Stimulated activated CD4-positive, alpha-beta T cell treated with anti-CD3 and anti-CD28 coated beads, Interleukin-15, amount 100 ng/mL, for 48 hours (primary cell): ENCODE results near the gene PER3.

ENCODE experiments used
- DNase-seq, 2 donors: peaks; one replicate each; pipeline ENCODE4 v3.0.0-alpha.2; 2020; ENCODE audit warnings: low read depth in 2 of 2

Gene PER3

DNA sequence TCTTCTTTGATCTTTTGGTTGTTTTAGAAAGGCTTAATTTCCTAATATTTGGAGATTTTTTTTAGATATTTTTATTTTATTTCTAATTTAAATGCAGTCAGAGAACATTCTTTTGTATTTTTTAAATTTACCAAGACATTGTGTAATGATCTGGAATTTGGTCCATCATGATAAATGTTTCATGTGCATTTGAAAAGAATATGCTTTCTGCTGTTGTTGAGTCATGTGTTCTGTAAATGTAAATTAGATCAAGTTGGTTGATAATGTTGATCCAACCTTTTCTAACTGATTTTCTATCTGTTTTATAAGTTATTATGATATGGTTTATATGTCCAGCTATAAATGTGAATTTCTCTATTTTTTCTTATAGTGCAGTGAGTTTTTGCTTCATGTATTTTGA is 48.9 kb downstream of the PER3 start:
- DNase-seq = no peak

- no peak for DNase-seq
Observed at GRCh38 chr1:7838714-7839113, 54.6 kb downstream of the PER3 start.

DNA sequence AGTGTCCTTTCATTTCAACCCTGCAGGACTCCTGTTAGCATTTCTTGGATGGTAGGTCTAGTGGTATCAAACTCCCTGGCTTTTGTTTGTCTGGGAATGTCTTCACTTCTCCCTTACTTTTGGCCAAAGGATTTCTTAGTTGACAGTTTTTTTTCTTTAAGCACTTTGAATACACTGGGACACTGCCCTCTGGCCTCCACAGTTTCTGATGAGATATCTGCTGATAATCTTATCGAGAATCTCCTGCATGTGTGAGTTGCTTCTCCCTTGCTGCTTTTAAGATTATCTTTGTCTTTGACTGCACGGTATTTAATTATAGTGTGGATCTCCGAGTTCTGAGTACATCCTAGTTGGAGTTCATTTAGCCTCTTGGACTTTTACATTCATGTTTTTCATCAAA is 55.4 kb downstream of the PER3 start:
- no peak for DNase-seq

GRCh38 chr1:7842517-7842916 is 58.4 kb downstream of the PER3 start:
- DNase-seq = no peak

DNA sequence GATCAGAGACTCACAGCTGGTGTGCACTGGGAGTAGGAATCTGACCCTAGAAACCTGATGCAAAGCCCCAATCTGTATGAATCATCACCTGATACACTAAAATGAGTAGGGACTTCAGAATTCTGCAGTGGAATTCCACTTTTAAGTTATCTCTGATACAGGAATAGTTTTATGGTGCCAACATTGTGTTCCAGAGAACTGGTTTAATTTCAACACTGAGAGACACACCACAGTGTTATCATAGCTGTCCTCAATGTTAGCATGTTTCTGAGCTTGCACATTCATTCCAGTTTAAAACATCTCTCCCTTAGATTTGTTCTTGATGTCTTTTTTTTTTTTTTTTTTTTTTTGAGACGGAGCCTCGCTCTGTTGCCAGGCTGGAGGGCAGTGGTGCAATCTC is 61.7 kb downstream of the PER3 start:
- no peak for DNase-seq

GRCh38 chr1:7846656-7847055 is 62.6 kb downstream of the PER3 start:
- no peak for DNase-seq

- DNase-seq = no peak
Observed at GRCh38 chr1:7847599-7847998, 63.5 kb downstream of the PER3 start.

DNA sequence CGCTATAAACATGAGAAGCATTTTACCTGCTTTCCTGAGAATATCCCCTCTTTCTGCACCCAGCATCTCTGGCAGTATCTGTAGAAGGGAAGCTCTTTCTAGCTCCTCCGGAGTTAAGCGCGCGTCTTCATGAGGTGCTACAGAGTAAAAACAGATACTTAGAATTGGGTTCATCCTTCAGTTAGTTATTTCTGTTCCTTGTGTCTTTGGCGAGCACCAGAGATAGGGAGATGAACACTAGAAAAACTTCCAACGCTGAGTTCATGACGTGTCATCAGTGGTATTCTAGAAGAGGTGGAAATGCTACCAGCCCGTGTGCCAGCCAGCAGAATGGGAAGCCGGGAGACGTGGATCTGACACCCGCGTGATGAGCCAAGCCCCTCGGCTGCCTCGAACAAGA is 66.7 kb downstream of the PER3 start:
- no peak for DNase-seq

DNA sequence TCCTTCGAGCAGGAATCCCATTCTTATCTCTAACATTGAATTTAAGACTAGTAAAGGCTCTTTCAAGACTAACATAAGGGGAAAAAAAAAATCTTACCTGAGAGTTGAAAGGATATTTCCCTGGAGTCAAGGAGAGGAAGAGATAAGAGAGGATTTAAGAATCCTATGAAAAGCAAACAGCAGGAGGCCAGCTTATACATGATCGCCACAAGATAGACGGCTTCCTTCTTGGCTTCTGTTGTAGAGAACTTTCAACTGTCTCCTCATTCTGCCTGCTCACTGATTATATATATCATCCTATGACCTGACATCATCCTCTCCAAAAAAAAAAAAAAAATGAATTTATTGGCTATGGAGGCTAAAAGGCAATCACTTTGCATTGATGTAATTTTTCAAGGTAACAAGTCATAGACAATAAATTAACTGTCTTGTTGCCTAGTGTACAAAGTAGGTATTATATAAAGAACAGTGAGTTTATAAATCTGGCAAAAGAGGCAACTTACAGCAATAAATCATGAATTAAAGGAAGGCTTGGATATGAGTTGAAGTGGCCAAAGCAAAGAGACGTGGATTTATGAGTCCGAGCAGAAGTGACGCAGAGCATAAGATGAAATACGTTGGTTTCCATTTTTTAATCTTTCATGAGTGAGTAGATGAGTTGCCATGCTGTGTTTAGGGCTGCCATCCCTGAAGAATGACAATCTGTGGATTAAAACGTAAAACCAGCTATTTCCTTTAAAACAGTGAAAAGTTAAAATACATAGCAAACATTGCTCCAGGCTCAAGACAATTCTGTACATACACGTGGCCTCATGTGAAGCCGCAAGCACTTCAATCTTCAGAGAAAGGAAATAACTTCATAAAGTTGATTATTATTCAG is 69.0 kb downstream of the PER3 start, which contains the start of gene UTS2:
Gene UTS2, minus strand, starts transcription at position 262 of the 880 bp plus-strand sequence. Its CDS starts 62 bp downstream, at position 200.
- no peak for DNase-seq

DNA sequence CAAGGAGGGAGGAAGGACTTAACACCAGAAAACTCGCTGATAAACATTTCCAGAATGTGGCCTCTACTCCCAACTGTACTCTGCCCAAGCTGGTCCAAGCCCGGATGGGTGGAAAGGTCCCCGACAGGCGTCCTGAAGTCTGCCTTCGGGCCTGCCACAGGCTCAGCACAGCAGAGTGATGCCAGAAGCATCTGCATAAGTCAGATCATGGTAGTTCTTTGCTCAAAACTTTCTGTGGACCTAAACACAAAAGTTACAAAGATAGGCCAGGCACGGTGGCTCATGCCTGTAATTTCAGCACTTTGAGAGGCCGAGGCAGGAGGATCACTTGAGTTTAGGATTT is 69.6 kb downstream of the PER3 start:
- DNase-seq = no peak

- no peak for DNase-seq
Observed at GRCh38 chr1:7856345-7856744, 72.3 kb downstream of the PER3 start.

DNA sequence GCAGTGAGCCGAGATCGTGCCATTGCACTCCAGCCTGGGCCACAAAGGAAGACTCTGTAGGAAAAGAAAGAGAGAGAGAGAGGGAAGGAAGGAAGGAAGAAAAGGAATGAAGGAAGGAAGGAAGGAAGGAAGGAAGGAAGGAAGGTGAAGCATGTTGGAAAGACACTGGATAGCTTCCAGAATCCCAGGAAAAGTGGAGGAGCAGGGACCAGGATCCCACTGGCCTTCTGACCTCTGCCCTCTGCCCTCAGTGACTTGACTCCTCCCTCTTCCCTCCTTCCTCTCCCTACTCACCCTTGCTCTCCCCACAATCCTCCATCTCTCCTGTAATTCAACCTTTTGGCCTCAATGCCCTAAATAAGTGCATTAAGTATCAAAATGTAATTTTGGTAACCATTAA is 72.9 kb downstream of the PER3 start:
- no peak for DNase-seq

GRCh38 chr1:7857985-7858384 is 73.9 kb downstream of the PER3 start:
- DNase-seq = no peak

DNA sequence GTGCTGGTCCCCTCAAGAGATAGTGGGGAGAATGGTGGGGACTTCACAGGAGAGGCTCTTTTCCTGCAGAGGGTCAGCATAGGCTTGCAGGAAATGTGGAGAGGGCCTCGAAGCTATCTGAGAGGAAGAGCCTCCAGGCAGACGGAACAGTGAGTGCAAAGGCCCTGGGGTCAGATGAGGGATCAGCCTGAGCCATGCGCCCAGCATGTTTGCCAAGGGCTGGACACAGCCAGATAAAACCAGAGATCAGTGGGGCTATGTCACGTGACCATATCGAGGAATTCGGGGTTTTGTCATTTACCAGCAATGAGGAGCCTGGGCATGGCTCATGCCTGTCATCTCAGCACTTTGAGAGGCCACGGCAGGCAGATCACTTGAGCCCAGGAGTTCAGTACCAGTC is 75.3 kb downstream of the PER3 start:
- no peak for DNase-seq

- DNase-seq = no peak
Observed at GRCh38 chr1:7860130-7860529, 76.0 kb downstream of the PER3 start.

GRCh38 chr1:7861452-7861851 is 77.4 kb downstream of the PER3 start:
- no peak for DNase-seq

- DNase-seq = no peak
Observed at GRCh38 chr1:7862211-7863060, 78.3 kb downstream of the PER3 start.

DNA sequence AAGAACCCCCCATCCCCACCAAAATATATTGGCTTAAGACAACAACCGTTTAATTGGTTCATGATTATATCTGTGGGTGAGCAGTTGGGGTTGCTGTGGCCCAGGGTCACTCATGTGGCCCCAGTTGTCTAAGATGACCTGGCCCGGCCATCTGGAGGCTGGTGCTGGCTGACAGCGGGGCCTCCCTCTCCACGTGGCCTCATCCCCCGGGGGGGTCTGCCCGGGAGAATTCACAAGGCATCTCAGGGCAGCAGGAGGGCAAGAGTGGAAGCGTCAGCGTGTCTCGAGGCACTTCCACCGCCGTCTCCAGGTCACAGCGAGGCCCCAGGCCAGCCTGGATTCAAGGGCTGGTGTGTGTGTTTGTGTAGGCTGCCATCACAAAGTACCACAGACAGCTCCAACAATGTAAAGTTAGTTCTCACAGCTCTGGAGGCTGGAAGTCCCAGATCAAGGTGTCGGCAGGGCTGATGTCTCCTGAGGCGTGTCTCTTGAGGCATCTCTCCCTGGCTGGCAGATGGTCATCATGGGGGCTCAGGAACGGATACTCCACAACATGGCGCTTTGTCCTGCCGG is 79.8 kb downstream of the PER3 start:
- no peak for DNase-seq

DNA sequence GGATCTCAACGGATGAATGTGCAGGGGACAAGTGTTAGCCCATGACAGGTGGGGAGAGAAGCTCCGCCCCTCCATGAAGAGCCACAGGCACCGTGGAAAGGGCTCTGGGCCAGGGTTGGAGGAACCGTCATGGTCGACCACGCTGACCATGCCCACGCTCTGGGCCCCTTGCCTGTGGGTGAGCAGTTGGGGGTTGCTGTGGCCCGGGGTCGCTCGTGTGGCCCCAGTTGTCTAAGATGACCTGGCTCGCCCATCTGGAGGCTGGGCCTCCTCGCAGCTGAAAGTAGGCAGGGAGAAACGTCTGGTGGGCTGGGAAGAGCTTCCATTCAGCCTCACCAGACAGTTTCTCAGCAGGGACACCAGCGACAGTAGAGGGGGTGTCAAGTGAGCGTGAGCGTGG is 81.9 kb downstream of the PER3 start:
- DNase-seq = no peak

- DNase-seq = no peak
Observed at GRCh38 chr1:7868070-7868780, 84.1 kb downstream of the PER3 start.

DNA sequence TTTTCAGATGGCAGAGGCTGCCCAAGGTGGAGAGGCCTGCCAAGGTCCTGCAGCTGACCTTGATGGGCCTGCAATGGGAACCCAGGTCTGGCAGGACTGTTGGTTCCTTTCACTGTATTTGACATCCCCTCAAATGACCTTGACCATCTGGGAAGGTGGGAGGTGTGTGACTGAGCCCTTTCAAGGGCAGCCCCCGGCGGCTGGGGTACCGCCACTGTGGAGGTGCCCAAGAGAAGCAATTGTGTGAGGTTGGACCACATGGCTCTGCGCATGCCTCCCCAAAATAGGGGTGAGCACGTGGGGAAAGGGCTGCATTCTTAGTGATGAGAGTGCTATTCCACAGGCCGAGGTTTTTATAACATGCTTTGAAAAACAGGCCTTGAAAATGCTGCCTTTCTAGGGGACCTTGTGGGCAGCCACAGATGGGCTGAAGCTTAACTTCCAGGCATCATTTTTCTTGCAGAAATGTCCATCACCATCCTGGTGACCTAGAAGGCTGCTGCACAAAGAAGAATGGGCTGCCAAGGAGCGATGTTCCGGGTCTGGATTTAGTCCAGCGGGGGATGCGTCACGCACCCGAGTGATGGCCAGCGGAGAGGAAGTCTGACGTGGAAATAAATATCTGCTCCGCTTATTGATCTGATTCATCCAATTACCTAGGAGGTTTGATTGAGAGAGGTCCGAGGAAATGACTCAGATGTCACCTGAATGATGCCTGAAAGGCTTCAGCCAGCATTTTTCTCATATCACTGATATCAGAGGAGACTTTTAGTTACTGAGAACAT is 85.2 kb downstream of the PER3 start:
- no peak for DNase-seq
